TTC549 (cell line): ENCODE data around the gene REM1.
"Not testable (repeated sequence)": the region's sequence is repeated elsewhere in the genome, so short reads cannot be mapped to it uniquely, and the experiment has no call there.

Experiments used
- FAIRE-seq: peaks from 2 replicates; lab custom pipeline; 2012; peaks lifted over from hg19 to GRCh38; lab: Jason Lieb, UNC

REM1 gene

DNA sequence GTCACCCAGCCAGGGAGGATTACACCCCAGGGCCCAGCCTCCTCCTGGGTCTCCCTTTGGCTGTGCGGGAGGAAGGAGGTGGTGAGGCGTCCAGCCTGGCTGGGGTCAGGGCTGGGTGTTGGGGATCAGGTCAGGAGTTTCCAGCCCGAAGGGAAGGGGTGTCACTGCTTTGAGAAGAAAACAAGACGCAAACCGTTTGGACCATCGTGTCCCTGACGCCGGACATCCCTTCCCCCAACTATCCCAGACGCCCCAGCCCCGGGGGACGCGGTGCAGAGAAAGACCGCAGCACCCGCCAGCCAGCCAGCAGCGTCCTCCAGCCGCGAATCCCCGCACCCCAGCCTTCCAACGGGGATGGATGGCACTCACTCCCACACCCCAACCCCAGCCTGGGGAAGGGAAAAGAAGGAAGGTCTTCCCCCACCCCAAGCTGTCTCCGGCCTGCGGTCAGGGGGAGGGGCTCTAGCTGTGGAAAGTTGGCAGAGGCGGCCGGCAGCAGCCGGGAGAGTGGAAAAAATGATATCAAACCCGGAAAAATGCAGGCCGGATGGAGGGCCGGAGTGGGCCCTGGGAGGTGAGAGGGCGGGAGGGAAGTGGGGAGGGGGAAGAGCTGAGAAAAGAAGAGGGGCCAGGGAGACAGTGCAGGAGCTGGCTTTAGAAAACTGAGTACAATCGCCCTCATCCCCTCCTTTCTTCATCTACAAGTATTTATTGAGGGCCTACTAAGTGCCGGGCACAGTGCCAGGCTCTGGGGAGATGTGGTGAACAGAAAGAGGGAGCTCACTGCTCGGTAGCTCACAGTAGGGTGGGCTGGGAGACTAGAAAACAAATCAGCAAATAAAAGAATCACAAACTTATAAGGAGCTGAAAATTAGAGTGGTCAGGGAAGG, 10.6 kb downstream of the REM1 start:
- FAIRE-seq: no peak

DNA sequence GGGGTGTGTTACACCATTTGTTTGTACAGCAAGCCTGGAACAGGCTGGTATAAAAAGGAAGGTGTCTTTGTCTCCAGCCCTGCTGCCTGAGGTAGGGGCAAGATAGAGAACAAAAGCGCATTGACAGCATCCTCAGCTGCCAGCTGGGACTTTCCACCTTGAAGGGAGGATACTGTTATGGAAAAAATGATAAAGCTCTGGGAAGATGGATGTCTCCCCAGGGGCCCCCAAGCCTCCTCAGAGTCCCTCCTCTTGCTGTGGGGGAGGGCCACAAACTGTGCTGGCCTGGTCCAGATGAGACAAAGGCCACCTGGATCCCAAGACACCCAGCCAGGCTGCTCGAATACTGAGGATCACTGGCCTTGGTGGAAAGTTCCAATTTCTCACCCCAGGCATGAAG, 13.0 kb downstream of the REM1 start:
- no peak for FAIRE-seq

DNA sequence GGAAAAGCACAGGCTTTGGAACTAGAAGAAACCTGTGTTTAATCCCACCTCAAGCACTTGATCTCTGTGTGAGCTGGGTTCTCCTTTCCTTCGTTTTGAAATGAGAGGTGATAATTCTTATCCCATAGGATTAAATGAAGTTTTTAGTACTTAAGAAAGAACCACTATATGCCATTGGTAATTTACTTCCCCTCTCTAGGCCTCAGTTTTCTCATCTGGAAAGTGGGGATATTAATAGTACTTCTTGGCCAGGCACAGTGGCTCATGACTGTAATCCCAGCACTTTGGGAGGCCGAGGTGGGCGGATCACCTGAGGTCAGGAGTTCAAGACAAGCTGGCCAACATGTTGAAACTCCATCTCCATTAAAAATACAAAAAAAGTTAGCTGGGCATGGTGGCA, 14.1 kb downstream of the REM1 start:
- FAIRE-seq: no peak

DNA sequence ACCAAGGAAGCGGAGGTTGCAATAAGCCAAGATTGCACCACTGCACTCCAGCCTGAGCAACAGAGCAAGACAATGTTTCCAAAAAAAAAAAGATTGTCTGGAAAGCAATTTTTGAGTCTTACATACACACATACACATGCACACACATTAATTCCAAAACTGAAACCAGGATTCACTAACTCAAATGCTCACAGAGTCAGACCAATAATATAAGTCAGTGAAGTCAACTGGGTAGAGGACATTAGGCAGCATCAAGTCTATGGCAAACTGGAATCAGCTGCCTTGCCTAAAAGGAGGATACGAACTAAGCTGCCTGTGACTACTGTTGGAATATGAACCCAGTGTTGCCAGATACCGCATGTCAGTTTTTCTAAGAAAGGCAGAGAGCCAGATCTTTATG, 15.7 kb downstream of the REM1 start:
- FAIRE-seq: no peak

DNA sequence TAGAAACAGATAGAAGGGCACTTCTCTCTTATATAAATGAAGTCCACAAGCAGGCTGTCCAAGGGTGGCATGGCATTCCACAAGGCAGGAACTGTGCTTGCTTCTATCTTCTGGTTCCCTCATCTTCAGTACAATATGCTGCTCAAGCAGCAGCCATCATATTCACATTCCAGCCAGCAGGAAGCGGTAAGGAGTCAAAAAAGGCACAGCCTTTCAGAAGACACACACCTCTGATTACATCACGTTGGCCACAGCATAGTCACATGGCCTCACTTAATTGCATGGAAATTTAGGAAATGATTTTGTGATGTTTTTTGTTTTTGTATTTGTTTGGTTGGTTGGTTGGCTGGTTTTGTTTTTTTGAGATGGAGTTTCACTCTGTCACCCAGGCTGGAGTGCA, 19.0 kb downstream of the REM1 start:
- FAIRE-seq: no peak

DNA sequence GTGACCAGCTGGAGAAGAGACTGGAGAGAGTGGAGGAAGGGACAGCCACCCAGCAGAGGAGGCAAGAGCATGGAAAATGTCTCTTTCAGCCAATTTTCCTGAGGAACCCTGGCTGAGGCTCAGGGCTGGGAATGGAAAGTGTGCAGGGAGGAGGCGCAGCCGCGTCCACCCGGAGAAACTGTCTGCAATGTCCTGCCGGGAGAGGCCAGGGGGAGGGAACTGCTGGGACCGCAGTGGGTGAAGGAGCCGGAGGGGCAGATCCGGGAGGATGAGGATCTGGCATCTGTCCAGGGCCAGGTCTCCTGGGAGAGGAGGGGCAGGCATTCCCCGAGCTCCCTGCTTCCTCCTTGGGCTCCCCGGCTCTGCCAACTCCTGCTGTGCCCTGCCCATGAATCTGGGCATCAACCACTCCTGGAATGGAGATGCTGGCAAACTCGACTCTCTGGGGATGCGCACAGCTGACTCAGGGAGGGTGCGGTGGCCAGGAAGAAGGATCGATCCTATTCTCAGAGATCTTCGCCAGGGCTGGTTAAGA, 21.7 kb downstream of the REM1 start:
- no peak for FAIRE-seq

DNA sequence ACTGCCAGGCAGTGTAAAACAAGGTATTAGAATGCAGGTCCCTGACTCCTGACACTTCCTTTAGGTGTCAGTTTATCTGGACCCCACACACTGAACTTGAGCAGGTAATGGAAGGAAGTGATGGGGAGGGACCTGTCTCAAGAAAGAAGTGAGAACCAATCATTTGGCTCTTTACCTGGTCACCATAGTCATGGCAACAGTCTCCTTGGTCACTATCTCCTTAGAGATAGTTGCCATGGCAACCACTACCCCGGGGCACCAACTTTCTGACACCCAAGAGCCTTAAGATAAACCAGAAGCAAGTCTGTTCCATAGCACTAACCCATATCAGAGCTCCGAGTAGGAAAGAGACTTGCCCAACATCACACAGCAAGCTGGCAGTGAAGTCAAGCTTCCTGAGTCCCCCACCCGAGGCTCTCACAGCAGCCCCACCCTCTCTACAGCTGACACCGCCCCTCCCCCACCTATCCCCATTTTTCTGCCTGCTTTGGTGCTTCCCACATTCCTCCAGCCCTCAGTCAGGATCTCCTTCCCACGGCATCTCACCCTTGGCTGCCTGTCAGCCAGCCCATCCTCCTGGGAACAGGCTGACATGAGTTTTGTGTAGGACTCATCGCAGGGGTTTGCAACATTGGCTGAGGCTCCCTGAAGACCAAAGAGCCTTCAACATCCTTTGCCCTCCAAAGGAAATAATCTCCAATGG, 22.9 kb downstream of the REM1 start:
- FAIRE-seq: no peak

DNA sequence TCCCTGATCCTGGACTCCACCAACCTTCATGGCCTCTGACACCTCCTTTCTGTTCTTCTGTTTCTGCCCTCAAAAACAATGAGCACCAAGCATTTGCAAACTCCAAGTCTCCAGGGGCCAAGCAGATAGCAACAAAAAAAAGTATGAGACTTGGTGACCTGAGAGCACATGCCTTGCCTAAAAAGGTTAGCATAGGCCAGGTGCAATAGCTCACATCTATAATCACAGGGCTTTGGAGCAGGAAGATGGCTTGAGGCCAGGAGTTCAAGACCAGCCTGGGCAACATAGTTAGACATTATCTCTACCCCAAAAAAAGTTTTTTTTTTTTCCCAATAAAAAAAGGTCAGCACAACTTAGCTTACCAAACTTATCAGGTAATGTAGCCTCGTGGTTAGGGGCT, 25.4 kb downstream of the REM1 start:
- no peak for FAIRE-seq

DNA sequence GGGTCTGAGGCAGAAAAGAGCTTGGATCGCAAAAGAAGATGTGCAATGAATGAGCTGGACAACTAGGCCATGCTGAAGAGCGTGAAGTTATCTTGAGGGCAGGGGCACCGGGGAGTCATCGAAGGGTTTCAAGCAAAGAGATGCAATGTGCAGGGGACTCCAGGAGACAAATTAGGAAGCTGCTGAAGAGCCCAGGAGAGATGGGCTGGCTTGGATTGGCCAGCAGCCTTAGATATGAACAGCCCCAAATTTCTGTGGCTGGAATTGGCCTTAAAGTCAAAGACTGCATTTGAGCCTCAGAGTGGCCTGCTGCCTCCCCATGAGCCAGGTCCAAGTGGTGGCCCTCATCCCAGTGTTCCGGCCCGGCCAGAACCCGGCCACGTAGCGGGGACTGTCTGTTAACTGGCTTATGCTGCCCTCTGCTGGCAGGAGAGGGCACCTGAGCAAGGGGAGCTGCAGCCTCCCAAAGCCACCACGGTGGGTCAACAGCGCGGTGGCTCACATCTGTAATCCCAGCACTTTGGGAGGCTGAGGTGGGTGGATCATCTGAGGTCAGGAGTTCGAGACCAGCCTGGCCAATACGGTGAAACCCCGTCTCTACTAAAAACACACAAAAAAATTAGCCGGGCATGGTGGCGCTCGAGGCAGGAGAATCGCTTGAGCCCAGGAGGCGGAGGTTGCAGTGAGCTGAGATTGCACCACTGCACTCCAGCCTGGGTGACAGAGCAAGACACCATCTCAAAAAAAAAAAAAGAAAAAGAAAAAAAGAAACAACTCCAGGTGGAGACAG, 28.0 kb downstream of the REM1 start:
- FAIRE-seq: not testable (repeated sequence)

DNA sequence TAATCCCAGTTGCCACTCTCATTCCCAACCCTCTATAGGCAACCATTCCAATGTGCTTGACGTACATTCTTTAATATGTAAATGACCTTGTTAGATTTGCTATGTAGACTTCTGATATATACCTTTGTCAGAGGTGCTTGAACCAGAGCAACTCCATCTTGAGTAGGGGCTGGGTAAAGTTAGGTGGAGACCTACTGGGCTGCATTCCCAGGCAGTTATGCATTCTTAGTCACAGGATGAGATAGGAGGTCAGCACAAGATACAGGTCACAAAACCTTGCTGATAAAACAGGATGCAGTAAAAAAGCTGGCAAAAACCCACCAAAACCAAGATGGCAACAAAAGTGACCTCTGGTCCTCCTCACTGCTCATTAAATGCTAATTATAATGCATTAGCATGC, 30.8 kb downstream of the REM1 start:
- no peak for FAIRE-seq

DNA sequence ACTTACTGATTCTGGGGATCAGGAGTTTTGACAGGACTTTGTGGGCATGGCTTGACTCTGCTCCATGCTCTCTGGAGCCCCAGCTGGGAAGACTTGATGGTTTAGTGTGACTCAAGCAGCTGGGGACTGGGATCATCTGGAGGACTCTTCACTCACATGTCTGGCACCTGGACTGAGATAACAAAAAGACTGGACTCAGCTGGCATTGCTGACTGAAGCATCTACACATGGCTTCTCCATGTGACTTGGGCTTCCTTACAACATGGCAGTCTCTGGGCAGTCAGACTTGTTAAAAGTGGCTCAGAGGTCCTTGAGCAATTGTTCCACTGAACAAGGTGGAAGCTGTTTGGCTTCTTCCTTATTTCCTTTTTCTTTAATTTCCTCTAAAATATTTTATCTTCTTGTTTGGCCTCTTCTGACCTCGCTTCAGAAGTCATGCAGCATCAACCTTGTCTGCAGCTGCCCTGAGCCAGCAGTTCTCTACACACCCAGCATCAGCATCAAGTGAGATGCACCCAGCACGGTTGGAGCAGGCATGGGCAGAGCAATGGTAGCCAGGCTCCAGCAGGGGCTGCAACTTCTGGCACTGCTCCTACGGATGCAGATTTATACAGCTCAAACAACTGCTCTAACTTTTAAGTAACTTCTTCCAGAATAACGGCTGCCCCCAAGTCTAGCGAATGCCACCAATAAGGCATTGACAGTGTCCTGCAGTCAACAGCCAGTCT, 33.6 kb downstream of the REM1 start:
- no peak for FAIRE-seq

DNA sequence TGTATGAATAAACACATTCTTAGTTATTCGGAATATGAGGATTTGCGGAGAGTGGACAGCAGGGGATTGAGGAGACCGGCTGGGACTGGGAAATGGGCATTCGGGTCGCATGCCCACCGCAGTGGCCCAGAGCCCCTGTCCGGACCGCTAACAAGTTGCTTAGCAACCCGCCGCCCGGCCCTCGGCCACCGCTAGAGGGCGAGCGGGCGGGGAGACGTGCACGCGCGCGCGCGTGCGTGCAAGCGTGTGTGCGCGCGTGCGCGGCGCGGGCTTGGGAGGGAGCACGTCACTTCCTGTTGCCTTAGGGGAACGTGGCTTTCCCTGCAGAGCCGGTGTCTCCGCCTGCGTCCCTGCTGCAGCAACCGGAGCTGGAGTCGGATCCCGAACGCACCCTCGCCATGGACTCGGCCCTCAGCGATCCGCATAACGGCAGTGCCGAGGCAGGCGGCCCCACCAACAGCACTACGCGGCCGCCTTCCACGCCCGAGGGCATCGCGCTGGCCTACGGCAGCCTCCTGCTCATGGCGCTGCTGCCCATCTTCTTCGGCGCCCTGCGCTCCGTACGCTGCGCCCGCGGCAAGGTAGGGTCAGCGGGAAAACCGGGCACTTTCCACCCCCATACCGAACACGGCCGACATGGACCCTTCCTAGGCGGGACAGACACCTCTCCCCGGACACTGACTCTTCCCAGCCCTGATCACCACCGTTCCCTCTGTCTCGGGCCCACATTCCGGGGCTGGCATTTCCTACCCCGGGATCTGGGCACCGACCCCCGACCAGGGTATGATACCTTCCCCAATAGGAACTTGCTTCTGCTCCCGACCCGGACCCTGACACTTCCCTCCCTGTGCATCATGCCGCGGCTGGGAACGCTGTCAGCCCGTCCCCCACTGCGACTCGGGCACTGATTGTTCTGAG, 39.3 kb downstream of the REM1 start, which contains the start of gene HM13:
TSS of gene HM13 (plus strand) at position 289 of the 918 bp plus-strand sequence. CDS start at position 399, 110 bp downstream.
- FAIRE-seq: no peak

DNA sequence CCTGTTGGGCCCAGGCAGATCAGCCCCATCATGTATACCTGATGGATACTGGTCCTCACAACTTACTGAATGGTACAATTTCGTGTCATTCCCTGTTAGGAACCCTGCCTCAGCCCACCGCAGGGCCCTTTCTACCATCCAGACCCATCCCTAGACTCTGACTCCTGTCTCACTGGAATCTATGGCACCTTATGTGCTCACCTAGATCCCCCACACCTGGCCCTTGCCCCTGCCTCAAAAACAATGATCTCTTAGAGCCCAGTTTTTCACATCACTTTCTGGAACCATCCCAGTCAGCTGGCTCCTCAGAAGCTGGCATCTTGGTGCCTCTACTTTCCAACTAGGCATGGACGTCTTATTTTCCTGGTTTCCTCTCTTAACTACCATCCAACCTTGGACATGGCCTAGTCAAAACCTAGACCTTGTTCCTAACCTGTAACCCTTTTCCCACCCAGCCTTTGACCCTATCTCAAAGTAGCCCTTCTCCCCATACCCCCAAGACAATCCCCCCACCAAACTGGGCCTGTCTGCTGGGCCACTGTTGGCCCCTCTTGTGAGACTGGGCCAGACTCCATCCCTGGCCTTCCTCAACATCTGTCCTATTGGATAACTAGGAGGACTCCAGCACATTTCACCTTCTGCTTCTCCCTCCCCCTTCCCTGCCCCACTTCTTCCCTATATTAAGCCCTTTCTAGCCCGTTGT, 40.1 kb downstream of the REM1 start:
- FAIRE-seq: no peak

DNA sequence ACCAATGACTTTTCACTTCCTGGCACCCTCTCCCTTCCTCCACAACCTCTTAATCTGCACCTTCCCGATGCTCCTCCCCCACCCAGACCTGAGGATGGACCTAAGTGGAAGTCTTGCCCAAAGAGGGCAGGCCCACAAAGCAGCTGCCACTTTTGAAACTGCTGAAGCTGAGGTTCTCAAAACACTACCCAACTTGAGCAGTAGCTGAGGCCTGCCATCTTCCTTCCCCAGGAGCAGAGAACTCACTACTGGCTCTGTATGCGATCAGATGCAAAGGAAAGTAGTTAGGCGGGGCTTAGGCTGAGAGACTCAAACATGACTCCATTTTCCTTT, 40.7 kb downstream of the REM1 start:
- FAIRE-seq: no peak

DNA sequence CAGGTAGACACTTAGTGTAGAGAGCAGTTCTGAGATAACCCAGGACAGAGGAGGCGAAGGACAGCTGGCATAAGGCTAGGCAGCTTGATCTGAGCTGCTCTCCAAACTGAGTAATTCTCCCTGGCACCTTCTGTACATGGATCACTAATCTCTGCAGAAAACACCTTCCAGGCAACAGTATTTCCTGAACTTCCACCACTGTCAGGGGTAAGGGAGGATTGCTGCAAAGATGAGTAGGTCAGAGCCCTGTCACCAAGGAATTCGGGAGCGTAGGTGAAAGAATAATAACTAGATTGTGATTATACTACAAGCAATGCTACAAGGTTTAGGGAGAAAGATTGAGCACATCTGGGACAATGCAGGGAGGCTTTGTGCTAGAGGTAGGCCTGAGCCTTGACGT, 41.1 kb downstream of the REM1 start:
- no peak for FAIRE-seq

DNA sequence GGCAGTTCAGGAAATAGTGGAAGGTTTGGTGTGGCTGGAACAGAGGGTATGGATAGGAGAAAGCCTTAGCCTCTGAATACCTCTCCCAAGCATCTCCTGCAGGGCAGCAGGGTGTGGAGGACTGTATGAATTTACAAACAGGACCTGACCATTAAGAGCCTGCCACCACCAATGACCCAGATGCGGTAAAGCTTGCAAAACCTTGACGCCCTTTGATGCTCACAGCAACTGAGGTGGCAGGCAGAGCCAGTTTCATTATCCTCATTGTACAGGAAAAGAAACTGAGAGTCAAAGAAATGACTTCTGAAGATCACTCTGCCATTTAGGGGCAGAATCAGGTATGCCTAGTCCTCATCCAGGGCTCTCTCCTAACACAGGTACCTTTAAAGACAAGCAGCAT, 41.6 kb downstream of the REM1 start:
- no peak for FAIRE-seq

DNA sequence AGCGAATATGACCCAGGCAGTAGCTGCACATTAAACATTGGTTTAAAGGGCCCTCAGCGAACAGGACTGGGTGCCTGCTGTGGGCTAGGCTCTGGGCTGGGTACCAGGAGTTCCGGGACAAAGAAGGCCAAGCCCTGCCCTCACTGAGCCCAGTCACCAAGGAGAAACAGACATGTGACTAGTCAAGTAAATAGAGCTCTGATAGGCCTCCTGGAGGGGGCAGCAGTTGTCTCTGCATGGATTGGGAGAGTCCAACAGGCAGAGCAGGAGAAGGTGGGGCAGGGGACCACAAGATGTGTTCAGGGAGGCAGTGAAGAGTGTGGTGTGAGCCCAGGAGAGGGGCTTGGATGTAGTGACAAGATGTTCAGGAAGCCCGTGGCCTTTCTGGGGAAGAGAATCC, 42.3 kb downstream of the REM1 start:
- FAIRE-seq: no peak

DNA sequence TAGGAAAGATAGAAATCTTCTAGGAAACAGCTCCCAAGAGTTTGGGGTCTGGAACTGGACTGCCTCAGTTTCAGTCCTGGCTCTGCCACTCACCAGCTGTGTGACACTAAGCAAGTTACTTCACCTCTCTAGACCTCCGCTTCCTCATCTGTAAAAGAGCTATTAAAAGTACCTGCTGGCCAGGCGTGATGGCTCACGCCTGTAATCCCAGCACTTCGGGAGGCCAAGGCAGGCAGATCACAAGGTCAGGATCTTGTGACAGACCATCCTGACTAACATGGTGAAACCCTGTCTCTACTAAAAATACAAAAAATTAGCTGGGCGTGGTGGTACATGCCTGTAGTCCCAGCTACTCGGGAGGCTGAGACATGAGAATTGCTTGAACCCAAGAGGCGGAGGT, 46.2 kb downstream of the REM1 start:
- not testable (repeated sequence) for FAIRE-seq

DNA sequence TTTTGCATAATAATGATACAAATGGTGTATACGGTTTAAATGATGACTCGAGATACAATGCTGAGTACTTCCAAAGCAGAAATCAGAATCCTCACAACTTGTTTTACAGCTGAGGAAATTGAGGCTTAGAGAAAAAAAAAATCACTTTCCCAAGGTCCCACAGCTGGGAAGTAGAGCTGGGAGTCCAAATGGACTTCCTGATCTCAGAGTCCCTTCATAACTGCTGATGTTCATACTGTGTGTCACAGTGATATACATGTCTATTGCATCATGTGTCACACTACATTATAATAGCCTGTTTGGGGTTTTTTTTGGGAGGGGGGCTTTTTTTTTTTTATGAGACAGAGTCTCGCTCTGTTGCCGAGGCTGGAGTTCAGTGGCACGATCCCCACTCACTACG, 47.6 kb downstream of the REM1 start:
- FAIRE-seq: no peak
